ENCODE measurements around the gene SUOX. TPM values are rescaled to one million over a fixed set of nuclear protein-coding genes. Genes with fewer than 3 reads are reported as not detected.

Gene SUOX
- 10 to 100 TPM in 1 of 2 experiments, 1 to 10 TPM in 1; 8.1 to 11.4 TPM for total RNA-seq

DNA sequence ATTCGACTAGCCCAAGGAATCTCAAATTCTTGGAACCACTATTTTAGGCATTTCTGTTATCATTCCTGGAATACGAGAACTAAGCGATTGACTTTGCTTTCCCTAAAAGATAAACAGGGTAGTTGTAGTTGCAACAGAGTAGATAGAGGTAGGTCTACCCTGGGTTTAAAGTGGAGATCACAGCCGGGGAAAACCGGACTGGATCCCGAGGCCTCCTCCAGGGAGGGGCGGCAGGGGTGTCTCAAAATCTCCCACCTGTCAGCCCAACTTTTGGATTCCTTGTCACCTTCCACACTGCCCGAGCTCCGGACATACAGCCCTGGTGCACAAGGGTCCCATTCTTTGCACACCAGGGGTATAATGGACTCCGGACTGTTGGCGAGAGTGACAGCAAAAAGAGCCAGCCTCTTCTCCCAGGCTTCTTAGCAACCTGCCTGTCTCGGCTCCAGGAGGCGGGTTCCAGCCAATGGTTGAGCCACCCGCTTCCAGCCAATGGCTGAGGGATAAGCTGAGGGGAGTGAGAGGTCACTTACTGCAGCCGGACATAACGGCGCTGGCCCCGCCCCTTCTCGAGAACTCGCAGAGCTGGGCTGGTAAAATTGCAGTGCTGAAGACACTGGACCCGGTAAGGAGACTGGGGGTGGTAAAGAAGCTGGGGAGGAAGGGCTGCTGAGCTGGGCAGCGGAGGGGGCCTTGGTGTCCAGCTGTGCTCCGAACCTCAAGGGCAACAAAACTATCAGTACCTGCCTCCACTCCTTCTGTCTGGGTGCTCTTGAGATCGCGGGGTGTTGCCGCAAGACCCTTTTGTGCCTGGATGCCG, at the start of gene SUOX:
Gene SUOX, plus strand, starts transcription at position 562 of the 820 bp plus-strand sequence. CDS start 4,946 bp downstream, outside the sequence.
- ATAC-seq (ENCODE audit: low read depth) (peak; percentile 87), DNase-seq (peak; percentile 55)
- Mint-ChIP-seq H3K27ac (peak within 1 kb of the TSS; percentile 56), H3K36me3 (peaks cover 13% of the 10 kb centered on the region), H3K4me1 (peaks cover 21% of the 10 kb centered on the region), H3K9me3 (no peaks in the 10 kb centered on the region), H3K4me3 (peak within 1 kb of the TSS; percentile 86), H3K27me3 (peaks cover 2% of the 10 kb centered on the region)
- POLR2A ChIA-PET: interaction anchor here (0.6 to 3.1 kb wide), 9 partner anchors 11 to 259 kb away, joined by 3 to 18 read pairs (median 14); partner anchors contain the start of genes IKZF4, PA2G4, RAB5B and ZC3H10

DNA sequence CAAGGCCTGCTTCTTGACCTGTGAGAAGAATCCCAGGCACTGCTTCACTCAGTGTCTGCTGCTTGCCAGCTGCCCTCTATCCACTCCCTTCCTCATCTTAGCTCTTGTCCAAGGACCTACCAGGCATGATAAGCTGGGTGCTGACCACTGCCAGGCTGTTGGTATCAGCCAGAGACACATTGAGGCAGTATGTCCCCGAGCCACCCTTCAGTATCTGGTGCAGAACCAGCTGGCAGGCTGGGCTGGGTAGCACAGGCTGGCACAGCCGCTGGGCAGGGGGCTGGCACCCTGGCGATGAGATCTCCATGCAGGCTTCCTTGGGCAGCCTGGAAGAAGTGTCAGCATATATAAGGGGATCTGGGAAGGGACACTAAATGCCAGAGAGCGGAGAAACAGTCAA, 41.7 kb upstream of the SUOX start:
- Mint-ChIP-seq H3K27ac (no peak overlapping the region), H3K4me3 (no peak overlapping the region), H3K4me1 (peaks cover 13% of the 10 kb centered on the region), H3K9me3 (no peaks in the 10 kb centered on the region), H3K36me3 (peaks cover 26% of the 10 kb centered on the region), H3K27me3 (no peaks in the 10 kb centered on the region)
- POLR2A ChIA-PET: interaction anchor here (0.6 to 6.0 kb wide), 9 partner anchors 9 to 150 kb away, joined by 3 to 38 read pairs (median 8); partner anchors contain the start of genes DNAJC14 and RAB5B
- DNase-seq (no peak), ATAC-seq (ENCODE audit: low read depth) (peak; percentile 8)

GRCh38 chr12:55955800-55956508, 41.1 kb upstream of the SUOX start:
- POLR2A ChIA-PET: interaction anchor here (0.6 to 6.0 kb wide), 9 partner anchors 9 to 150 kb away, joined by 3 to 38 read pairs (median 8); partner anchors contain the start of genes DNAJC14 and RAB5B
- peak; percentile 69 for ATAC-seq (ENCODE audit: low read depth)
- peak; percentile 48 for DNase-seq
- Mint-ChIP-seq H3K27me3 (no peaks in the 10 kb centered on the region), H3K36me3 (peaks cover 26% of the 10 kb centered on the region), H3K9me3 (no peaks in the 10 kb centered on the region), H3K4me1 (peaks cover 13% of the 10 kb centered on the region), H3K4me3 (no peak overlapping the region), H3K27ac (peak overlapping the region; percentile 2)

DNA sequence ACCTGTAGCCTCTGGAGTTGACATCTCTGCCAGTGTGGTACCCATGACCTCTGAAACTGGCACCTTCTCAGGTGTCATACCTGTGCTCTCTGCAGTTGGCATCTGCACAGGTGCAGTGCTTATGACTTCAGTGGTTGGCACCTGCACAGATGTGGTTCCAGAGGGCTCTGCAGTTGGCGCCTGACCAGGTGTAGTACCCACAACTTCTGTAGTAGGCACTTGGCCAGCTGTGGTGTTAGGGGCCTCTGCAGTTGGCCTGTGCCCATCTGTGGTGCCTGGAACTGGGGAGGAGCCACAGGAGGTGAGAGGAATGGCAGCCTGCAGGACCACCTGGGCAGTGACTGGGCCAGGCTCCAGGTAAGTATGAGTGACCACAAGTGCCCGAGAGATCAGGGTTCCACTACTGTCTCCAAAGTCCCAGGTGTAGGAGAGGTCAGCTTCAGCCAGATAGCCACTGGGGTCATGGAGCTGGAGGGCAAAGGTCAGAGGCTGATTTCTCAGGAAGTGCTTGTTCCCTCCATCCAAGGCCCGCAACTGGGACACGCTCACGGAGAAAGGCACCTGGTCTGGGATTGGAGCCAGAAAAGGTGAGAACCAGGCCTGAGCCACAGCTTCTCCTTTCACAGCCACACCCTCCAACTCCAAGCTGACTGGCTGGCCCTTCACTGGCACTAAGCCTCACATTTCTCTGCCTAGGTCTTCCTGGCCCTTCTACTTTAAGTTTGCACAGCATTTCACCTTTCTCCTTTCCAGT, 39.8 kb upstream of the SUOX start:
- no peaks in the 10 kb centered on the region for H3K27me3 Mint-ChIP-seq
- H3K4me3 Mint-ChIP-seq: no peak overlapping the region
- peak overlapping the region; percentile 46 for H3K27ac Mint-ChIP-seq
- ATAC-seq (ENCODE audit: low read depth) (peak; percentile 4), DNase-seq (no peak)
- H3K9me3 Mint-ChIP-seq: no peaks in the 10 kb centered on the region
- peaks cover 10% of the 10 kb centered on the region for H3K4me1 Mint-ChIP-seq
- POLR2A ChIA-PET: interaction anchor here (0.6 to 6.0 kb wide), 7 partner anchors 8 to 94 kb away, joined by 3 to 38 read pairs (median 8); partner anchors contain the start of gene RAB5B
- peaks cover 16% of the 10 kb centered on the region for H3K36me3 Mint-ChIP-seq

DNA sequence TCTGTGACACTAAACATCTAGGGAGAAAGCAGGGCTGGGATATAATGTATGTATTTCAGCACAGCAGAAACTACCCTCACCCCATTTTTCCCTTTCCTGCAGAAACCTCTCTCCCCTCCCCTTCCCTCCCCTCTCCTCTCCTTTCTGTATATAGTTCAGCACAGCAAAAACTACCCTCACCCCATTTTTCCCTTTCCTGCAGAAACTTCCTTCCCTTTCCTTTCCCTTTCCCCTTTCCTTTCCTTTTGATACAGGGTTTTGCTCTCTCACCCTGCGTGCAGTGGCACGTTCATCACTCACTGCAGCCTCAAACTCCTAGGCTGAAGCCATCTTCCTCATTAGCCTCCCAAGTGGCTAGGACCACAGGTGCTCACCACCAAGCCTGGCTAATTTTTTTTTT, 33.3 kb upstream of the SUOX start:
- peaks cover 22% of the 10 kb centered on the region for H3K4me1 Mint-ChIP-seq
- no peak for ATAC-seq (ENCODE audit: low read depth)
- H3K9me3 Mint-ChIP-seq: no peaks in the 10 kb centered on the region

GRCh38 chr12:55965240-55965639, 31.8 kb upstream of the SUOX start:
- H3K27ac Mint-ChIP-seq: no peak overlapping the region
- H3K36me3 Mint-ChIP-seq: peaks cover 7% of the 10 kb centered on the region
- no peak overlapping the region for H3K4me3 Mint-ChIP-seq
- ATAC-seq (ENCODE audit: low read depth): no peak
- H3K4me1 Mint-ChIP-seq: peaks cover 24% of the 10 kb centered on the region
- POLR2A ChIA-PET: interaction anchor here (1.0 kb wide), 1 partner anchor 8 kb away, joined by 3 read pairs; no protein-coding TSS in a partner anchor
- no peaks in the 10 kb centered on the region for H3K27me3 Mint-ChIP-seq
- no peak for DNase-seq
- no peaks in the 10 kb centered on the region for H3K9me3 Mint-ChIP-seq

More for the DNA sequence above, 33.3 kb upstream of the SUOX start:
- Mint-ChIP-seq H3K36me3 (peaks cover 7% of the 10 kb centered on the region), H3K27ac (peak overlapping the region; percentile 60), H3K4me3 (no peak overlapping the region), H3K27me3 (no peaks in the 10 kb centered on the region)
- DNase-seq: no peak
- POLR2A ChIA-PET: interaction anchor here (1.1 kb wide), 1 partner anchor 10 kb away, joined by 4 read pairs; the partner anchor contains the start of gene RAB5B

DNA sequence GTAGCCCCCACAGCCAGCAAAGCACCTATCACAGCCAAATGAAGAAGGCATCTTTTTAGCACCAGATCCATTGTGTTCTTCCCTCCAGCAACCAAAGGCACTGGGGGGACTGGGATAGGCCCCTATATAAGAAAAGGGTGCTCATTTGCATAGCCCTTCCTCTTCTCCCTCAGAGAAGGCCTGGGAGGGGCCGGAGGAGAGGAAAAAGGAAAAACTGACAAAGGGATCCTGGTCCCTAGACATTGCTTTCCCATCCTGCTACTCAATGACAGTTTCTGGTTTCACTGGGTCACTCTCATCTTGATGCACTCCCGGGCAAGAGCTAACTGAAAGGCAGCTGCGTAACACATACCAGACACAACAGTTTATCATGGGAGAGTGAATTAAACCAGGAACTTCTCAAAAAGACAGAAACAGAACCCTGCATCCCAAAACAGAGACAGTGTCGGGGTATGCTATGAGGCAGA, 31.1 kb upstream of the SUOX start, which contains the start of gene PMEL:
Gene PMEL, minus strand, starts transcription at position 102 of the 467 bp plus-strand sequence. Its CDS starts 31 bp downstream, at position 71.
- no peak for ATAC-seq (ENCODE audit: low read depth)
- Mint-ChIP-seq H3K27me3 (no peaks in the 10 kb centered on the region), H3K27ac (peak within 1 kb of the TSS; percentile 93), H3K36me3 (peaks cover 8% of the 10 kb centered on the region), H3K4me1 (peaks cover 27% of the 10 kb centered on the region), H3K9me3 (no peaks in the 10 kb centered on the region), H3K4me3 (peak within 1 kb of the TSS; percentile 99)
- POLR2A ChIA-PET: no interaction called here
- DNase-seq: no peak

DNA sequence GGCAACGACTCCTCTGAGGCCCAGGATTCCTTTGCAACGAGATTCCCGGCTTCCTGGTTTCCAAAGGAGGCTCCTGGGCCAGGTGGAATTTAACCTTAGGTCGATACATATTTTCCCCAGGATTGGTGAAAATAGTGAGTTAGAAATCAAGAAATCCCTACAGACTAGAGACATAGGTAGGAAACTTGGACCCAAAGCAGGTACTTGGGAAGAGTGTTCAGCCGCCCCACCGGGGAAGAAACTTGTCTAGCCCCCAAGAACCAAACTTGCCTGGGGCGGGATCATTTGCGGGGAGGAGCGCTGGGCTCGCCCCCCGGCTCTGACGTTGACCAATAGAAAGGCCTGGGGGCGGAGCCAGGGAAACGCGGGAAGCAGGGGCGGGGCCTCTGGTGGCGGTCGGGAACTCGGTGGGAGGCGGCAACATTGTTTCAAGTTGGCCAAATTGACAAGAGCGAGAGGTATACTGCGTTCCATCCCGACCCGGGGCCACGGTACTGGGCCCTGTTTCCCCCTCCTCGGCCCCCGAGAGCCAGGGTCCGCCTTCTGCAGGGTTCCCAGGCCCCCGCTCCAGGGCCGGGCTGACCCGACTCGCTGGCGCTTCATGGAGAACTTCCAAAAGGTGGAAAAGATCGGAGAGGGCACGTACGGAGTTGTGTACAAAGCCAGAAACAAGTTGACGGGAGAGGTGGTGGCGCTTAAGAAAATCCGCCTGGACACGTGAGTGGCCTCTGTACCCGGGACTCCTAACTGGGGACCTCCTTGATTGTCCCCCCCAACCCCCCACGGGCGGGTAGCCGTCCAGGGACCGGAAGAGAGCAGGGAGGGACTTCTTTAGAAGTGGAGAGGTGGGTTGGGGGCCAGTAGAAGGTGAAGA, 30.4 kb upstream of the SUOX start, which contains the start of gene CDK2:
Gene CDK2, plus strand, starts transcription at position 423 of the 874 bp plus-strand sequence. Its CDS starts 179 bp downstream, at position 602.
- Mint-ChIP-seq H3K27ac (peak within 1 kb of the TSS; percentile 93), H3K4me1 (peaks cover 28% of the 10 kb centered on the region), H3K36me3 (peaks cover 10% of the 10 kb centered on the region), H3K4me3 (peak within 1 kb of the TSS; percentile 99), H3K27me3 (no peaks in the 10 kb centered on the region), H3K9me3 (no peaks in the 10 kb centered on the region)
- POLR2A ChIA-PET: interaction anchor here (1.0 to 2.8 kb wide), 3 partner anchors 10 to 17 kb away, joined by 3 to 21 read pairs (median 4); no protein-coding TSS in a partner anchor
- DNase-seq (peak; percentile 95), ATAC-seq (ENCODE audit: low read depth) (peak; percentile 94)

DNA sequence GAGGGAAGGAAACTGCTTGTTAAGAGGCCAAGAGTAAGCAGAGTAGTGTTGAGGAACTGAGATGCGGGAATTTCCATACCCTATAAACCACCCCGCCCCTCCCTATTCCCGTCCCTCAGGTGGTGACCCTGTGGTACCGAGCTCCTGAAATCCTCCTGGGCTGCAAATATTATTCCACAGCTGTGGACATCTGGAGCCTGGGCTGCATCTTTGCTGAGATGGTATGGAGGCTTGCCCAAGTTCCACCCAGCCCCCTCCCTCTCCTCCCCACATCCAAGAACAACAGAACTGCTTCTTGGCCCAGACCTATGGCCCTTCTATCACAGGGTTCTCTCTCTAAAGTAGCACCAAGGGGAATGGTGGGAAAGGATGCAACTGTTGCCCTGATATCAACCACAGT, 27.7 kb upstream of the SUOX start:
- Mint-ChIP-seq H3K4me1 (peaks cover 30% of the 10 kb centered on the region), H3K27ac (no peak overlapping the region), H3K36me3 (peaks cover 10% of the 10 kb centered on the region), H3K4me3 (no peak overlapping the region), H3K27me3 (no peaks in the 10 kb centered on the region), H3K9me3 (no peaks in the 10 kb centered on the region)
- POLR2A ChIA-PET: interaction anchor here (1.1 to 2.8 kb wide), 3 partner anchors 13 to 139 kb away, joined by 3 to 21 read pairs (median 7); no protein-coding TSS in a partner anchor
- DNase-seq: no peak
- ATAC-seq (ENCODE audit: low read depth): no peak

- no peak for ATAC-seq (ENCODE audit: low read depth)
- H3K27me3 Mint-ChIP-seq: no peaks in the 10 kb centered on the region
- H3K27ac Mint-ChIP-seq: no peak overlapping the region
- peaks cover 28% of the 10 kb centered on the region for H3K4me1 Mint-ChIP-seq
- POLR2A ChIA-PET: interaction anchor here (0.6 kb wide), 1 partner anchor 239 kb away, joined by 5 read pairs; no protein-coding TSS in a partner anchor
- no peak overlapping the region for H3K4me3 Mint-ChIP-seq
- no peaks in the 10 kb centered on the region for H3K9me3 Mint-ChIP-seq
- DNase-seq: no peak
- peaks cover 10% of the 10 kb centered on the region for H3K36me3 Mint-ChIP-seq
These were observed 26.3 kb upstream of the SUOX start for GRCh38 chr12:55970775-55971174.

GRCh38 chr12:55972042-55972441, 25.0 kb upstream of the SUOX start:
- Mint-ChIP-seq H3K4me1 (peaks cover 27% of the 10 kb centered on the region), H3K27me3 (no peaks in the 10 kb centered on the region), H3K4me3 (no peak overlapping the region), H3K36me3 (peaks cover 10% of the 10 kb centered on the region), H3K27ac (peak overlapping the region; percentile 4), H3K9me3 (no peaks in the 10 kb centered on the region)
- POLR2A ChIA-PET: interaction anchor here (2.9 kb wide), 1 partner anchor 25 kb away, joined by 16 read pairs; the partner anchor contains the start of gene SUOX
- ATAC-seq (ENCODE audit: low read depth) (no peak), DNase-seq (no peak)
